GM12892 (cell line): ENCODE results near the gene OPTN.

Experiments
- POLR2A ChIP-seq: IDR thresholded peaks from 2 replicates; pipeline ENCODE4 v1.6.1; 2011; ENCODE audit warnings: low read depth, low read length, control low read depth
- POLR2AphosphoS5 ChIP-seq: IDR thresholded peaks from 2 replicates; pipeline ENCODE4 v1.6.1; 2011; ENCODE audit warnings: low read depth, low read length, control low read depth
- TAF1 ChIP-seq: IDR thresholded peaks from 2 replicates; pipeline ENCODE4 v1.6.1; 2011; ENCODE audit warnings: low read depth, mild to moderate bottlenecking, control low read depth, low read length, borderline replicate concordance

- TF ChIP-seq POLR2A (no peak), POLR2AphosphoS5 (no peak), TAF1 (no peak)
These were observed 4.7 kb downstream of the OPTN start for GRCh38 chr10:13104697-13105096.
